AG10803 (cell line): ENCODE results near the gene CLIC5.

Experiments used
- DNase-seq: peaks from one replicate; pipeline ENCODE4 v3.0.0; 2010; ENCODE audit warnings: low read depth
- H3K4me3 ChIP-seq: 2 replicates; pipeline ENCODE4 v1.5.1; 2011; ENCODE audit warnings: mild to moderate bottlenecking, low read length, control low read depth
- TF ChIP-seq, protein P1 (sequence below): conservative IDR thresholded peaks from 2 replicates; pipeline ENCODE4 v1.5.1; 2011; ENCODE audit warnings: mild to moderate bottlenecking, low read length, control low read depth, inconsistent platforms

CLIC5 gene

GRCh38 chr6:46036911-46037310 lies 21.3 kb upstream of the CLIC5 start:
- no peak for DNase-seq
- TF ChIP-seq, protein P1, sequence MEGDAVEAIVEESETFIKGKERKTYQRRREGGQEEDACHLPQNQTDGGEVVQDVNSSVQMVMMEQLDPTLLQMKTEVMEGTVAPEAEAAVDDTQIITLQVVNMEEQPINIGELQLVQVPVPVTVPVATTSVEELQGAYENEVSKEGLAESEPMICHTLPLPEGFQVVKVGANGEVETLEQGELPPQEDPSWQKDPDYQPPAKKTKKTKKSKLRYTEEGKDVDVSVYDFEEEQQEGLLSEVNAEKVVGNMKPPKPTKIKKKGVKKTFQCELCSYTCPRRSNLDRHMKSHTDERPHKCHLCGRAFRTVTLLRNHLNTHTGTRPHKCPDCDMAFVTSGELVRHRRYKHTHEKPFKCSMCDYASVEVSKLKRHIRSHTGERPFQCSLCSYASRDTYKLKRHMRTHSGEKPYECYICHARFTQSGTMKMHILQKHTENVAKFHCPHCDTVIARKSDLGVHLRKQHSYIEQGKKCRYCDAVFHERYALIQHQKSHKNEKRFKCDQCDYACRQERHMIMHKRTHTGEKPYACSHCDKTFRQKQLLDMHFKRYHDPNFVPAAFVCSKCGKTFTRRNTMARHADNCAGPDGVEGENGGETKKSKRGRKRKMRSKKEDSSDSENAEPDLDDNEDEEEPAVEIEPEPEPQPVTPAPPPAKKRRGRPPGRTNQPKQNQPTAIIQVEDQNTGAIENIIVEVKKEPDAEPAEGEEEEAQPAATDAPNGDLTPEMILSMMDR, result no peak
- no peak overlapping the region for H3K4me3 ChIP-seq

GRCh38 chr6:46035242-46035641 lies 19.6 kb upstream of the CLIC5 start:
- no peak for DNase-seq
- TF ChIP-seq, protein P1, result no peak
- no peak overlapping the region for H3K4me3 ChIP-seq

GRCh38 chr6:46032110-46032998 lies 16.7 kb upstream of the CLIC5 start:
- no peak for DNase-seq

GRCh38 chr6:46029602-46030001 lies 13.9 kb upstream of the CLIC5 start:
- H3K4me3 ChIP-seq, result no peak overlapping the region
- DNase-seq, result no peak
- TF ChIP-seq, protein P1, result no peak

More at GRCh38 chr6:46032110-46032998, 16.7 kb upstream of the CLIC5 start:
- H3K4me3 ChIP-seq, result no peak overlapping the region
- TF ChIP-seq, protein P1, result no peak

GRCh38 chr6:46026307-46026706 lies 10.6 kb upstream of the CLIC5 start:
- TF ChIP-seq, protein P1, result no peak
- H3K4me3 ChIP-seq, result no peak overlapping the region
- DNase-seq, result no peak

- no peak for DNase-seq
- no peak overlapping the region for H3K4me3 ChIP-seq
- TF ChIP-seq, protein P1, result no peak
Measured at GRCh38 chr6:46025573-46025972, 9.9 kb upstream of the CLIC5 start.

DNA sequence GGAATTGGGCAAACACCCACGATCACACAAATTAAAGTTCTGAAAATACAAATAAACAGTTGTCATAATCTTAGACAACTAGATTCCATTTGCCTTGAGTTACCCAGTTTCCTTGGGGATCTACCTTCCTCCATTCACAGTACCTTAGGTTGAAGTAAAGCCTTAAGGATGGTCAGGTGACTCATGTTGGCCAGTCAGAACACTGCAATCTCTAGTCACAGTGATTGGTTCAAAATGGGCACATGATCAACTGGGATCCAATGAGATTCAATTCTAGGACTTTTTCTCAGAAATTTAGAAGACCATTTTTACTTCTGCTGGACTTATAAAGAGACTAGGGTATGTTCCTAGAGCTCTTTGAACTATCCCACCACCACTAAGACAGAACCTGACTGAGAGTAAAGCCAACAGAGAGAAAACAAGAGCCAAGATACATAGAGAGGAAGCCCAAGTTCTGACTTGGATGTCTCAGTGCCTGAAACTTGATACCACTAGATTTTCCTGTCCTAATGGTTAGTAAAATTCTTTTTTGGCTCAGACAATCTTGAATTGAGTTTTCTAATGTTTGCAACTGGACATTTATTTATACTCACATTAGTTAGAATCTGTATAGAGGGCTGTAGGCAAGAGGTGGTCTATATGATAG lies 8.6 kb upstream of the CLIC5 start:
- no peak overlapping the region for H3K4me3 ChIP-seq
- TF ChIP-seq, protein P1, result no peak
- DNase-seq, result no peak
